ENCODE measurements around the gene DGLUCY.

DNA sequence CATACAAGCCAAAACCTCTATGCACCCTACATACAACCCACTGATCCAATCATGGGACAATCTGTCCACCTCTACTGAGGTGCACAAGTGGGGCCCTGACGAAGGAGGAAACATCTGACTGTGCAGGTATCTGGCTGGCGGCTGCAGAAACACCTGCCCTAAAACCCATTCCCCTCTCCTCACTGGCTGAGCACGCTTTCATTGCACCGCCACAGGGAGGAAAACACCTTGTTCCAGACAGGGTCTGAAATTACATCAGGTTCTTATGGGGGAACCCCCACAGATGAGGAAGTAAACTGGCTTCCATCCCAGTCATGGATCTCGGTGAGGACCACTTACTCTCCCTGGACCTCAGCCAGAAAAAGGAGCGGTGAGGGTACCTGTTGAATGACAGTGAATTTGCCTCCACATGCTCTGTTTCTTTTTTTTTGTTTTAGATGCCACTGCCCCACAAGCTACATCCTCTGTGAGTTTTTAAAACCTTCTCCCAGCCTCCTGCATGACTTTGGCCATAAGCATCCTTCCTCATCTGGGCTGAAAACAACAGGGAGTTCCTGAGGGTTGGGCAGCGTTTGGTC is 23.8 kb upstream of the DGLUCY start:
- TF ChIP-seq EZH2 (IDR thresholded peaks at IDR 0.05; ENCODE audit: insufficient read depth, low read length), result no peak
- TF ChIP-seq CTCF (IDR thresholded peaks at IDR 0.05; ENCODE audit: insufficient read depth, low read depth, low read length), result no peak
